Kidney (tissue), 14 donors: Measurements from ENCODE around the gene ENTPD8. TPM values are rescaled to one million over a fixed set of nuclear protein-coding genes. Genes with fewer than 3 reads are reported as not detected.

Source experiments
- DNase-seq, 5 donors: peaks; one replicate each; pipeline ENCODE4 v3.0.0-alpha.2; 2013 to 2020
- FAIRE-seq: peaks from 2 replicates; lab custom pipeline; 2012; peaks lifted over from hg19 to GRCh38; lab: Jason Lieb, UNC
- H3K27ac ChIP-seq, 2 donors: one replicate each; pipeline ENCODE4 v1.7.0; 2013; ENCODE audit warnings: low read depth in 2 of 2, low read length in 2 of 2, inconsistent platforms in 1 of 2
- H3K27me3 ChIP-seq: one replicate; pipeline ENCODE4 v1.7.1; 2013; ENCODE audit warnings: low read length, inconsistent platforms; ENCODE audit not compliant: control insufficient read depth, insufficient read depth
- H3K36me3 ChIP-seq, 3 donors: one replicate each; pipeline versions ENCODE4 v1.7.0 to v1.7.1; 2013; ENCODE audit warnings: low read length in 3 of 3, control low read depth in 1 of 3, inconsistent platforms in 1 of 3; ENCODE audit not compliant: insufficient read depth in 3 of 3, control insufficient read depth in 2 of 3
- H3K4me1 ChIP-seq, 3 donors: one replicate each; pipeline versions ENCODE4 v1.7.0 to v1.7.1; 2013; ENCODE audit warnings: low read length in 3 of 3, inconsistent platforms in 1 of 3, low read depth in 1 of 3; ENCODE audit not compliant: control insufficient read depth in 2 of 3, insufficient read depth in 2 of 3
- H3K4me3 ChIP-seq, 3 donors: one replicate each; pipeline versions ENCODE4 v1.7.0 to v1.8.1; 2013; ENCODE audit warnings: low read length in 3 of 3, control low read depth in 1 of 3, inconsistent platforms in 1 of 3
- H3K9ac ChIP-seq, 3 donors: one replicate each; pipeline versions ENCODE4 v1.7.0 to v1.7.1; 2013; ENCODE audit warnings: low read length in 3 of 3, control low read depth in 1 of 3, inconsistent platforms in 1 of 3
- H3K9me3 ChIP-seq, 3 donors: one replicate each; pipeline versions ENCODE4 v1.7.0 to v1.7.1; 2013; ENCODE audit warnings: low read length in 3 of 3, control low read depth in 1 of 3, inconsistent platforms in 1 of 3; ENCODE audit not compliant: control insufficient read depth in 2 of 3, insufficient read depth in 1 of 3
- CTCF ChIP-seq: IDR thresholded peaks from 3 replicates; pipeline ENCODE4 v1.5.1; 2012; ENCODE audit warnings: mild to moderate bottlenecking, moderate library complexity, borderline replicate concordance; ENCODE audit not compliant: insufficient read depth; ENCODE audit errors: extremely low read depth
- intact Hi-C: fragments of 100-400 bp; cut with DNase I; formaldehyde crosslinking; loops from one replicate; pipeline ENCODE4 v1.11.1; 2022
- polyA plus RNA-seq: library from polyadenylated mRNA; stranded (reverse); fragments of 350-450 nt; fragmentation: Illumina TruSeq; extraction: RNeasy Lipid Tissue Mini Kit (QIAGEN cat#74804); gene quantifications from one replicate; pipeline ENCODE4 v1.2.3, GENCODE V29; 2014; ENCODE audit warnings: low read depth, low replicate concordance; ENCODE audit not compliant: insufficient read depth
- total RNA-seq: library from RNA; stranded (reverse); fragmentation: NEBNext Ultra II Directional; extraction: Animal tissue kit (Norgen Biotek cat#: 25700); gene quantifications from one replicate; pipeline ENCODE4 v1.2.1, GENCODE V29; 2021
- donor health status: control.
- donor health status: control.
- donor health status: control.
- donor health status: control.
- donor health status: control.
- donor health status: DM: yes; HTN: yes; CAD: no.
- donor health status: Normal renal cell carcinoma (clear cell type).

ENTPD8 gene
- total and polyA plus RNA-seq, 2 donors from 2014 or later: 5.0 to 5.2 TPM

DNA sequence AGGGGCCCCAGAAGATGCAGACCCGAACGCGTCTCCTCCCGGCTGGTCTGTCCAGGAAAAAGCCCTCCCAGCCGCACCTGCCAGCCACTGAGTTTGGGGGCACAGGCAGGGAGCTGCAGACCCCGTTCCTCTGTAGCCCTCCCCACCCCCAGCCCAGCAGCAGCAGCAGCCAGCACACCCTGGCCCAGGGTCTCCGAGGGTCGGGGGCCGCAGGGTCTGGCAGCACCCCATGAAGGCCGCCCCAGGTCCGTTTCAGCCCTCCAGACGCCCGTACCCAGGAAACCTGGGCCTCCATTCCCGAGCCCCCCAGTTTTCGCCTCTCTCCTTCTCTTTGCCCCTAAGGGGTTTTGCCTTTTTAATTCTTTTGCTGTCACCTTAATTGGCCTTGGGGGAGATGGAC, 37.9 kb downstream of the ENTPD8 start:
- Histone ChIP-seq H3K4me3 (no peak overlapping the region), H3K36me3 (no peaks in the 10 kb centered on the region), H3K27ac (no peak overlapping the region), H3K4me1 (peaks cover 0 to 4% (median 0%) of the 10 kb centered on the region in 3 donors), H3K27me3 (no peaks in the 10 kb centered on the region), H3K9ac (no peak overlapping the region), H3K9me3 (no peaks in the 10 kb centered on the region)
- no peak for TF ChIP-seq CTCF
- DNase-seq (no peak), FAIRE-seq (no peak)
- intact Hi-C loops: no loop called here

DNA sequence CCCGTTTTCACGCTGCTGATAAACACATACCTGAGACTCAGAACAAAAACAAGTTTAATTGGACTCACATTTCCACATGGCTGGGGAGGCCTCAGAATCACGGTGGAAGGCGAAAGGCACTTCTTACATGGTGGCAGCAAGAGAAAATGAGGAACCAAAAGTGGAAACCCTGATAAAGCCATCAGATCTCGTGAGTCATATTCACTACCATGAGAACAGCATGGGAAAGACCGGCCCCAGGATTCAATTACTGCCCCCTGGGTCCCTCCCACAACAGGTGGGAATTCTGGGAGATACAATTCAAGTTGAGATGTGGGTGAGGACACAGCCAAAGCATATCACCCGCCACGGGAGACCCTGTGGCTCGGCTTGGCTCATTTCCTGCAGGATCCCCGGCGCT, 38.4 kb downstream of the ENTPD8 start:
- no peaks in the 10 kb centered on the region for H3K36me3 ChIP-seq
- DNase-seq: no peak
- H3K4me1 ChIP-seq: peaks cover 0 to 4% (median 0%) of the 10 kb centered on the region in 3 donors
- no peak for FAIRE-seq
- no peak overlapping the region for H3K9ac ChIP-seq
- no peak overlapping the region for H3K4me3 ChIP-seq
- no peaks in the 10 kb centered on the region for H3K27me3 ChIP-seq
- no peaks in the 10 kb centered on the region for H3K9me3 ChIP-seq
- TF ChIP-seq CTCF: no peak
- no peak overlapping the region for H3K27ac ChIP-seq
- intact Hi-C loops: no loop called here

- Histone ChIP-seq H3K9me3 (no peaks in the 10 kb centered on the region), H3K4me1 (no peaks in the 10 kb centered on the region), H3K27ac (no peak overlapping the region), H3K9ac (no peak overlapping the region), H3K36me3 (no peaks in the 10 kb centered on the region), H3K4me3 (no peak overlapping the region), H3K27me3 (no peaks in the 10 kb centered on the region)
- intact Hi-C loops: no loop called here
- DNase-seq (no peak), FAIRE-seq (no peak)
- no peak for TF ChIP-seq CTCF
Observed at GRCh38 chr9:137398561-137399468, 42.3 kb downstream of the ENTPD8 start.
